Epithelial cell of proximal tubule (primary cell): ENCODE data around the gene INAFM2. TPM values are rescaled to one million over a fixed set of nuclear protein-coding genes. Genes with fewer than 3 reads are reported as not detected.

Source experiments
- DNase-seq: peaks from one replicate; pipeline ENCODE4 v3.0.0-alpha.2; 2011; ENCODE audit warnings: low read depth
- H3K4me3 ChIP-seq: 2 replicates; pipeline ENCODE4 v1.5.1; 2011; ENCODE audit warnings: low read depth, mild to moderate bottlenecking, low read length
- total RNA-seq: library from RNA; depleted of rRNA; stranded (reverse); fragments of >200 nt; gene quantifications from 2 replicates; pipeline ENCODE4 v1.2.3, GENCODE V29; 2015
- TF ChIP-seq, protein P1 (sequence below): conservative IDR thresholded peaks from 2 replicates; pipeline ENCODE4 v1.5.1; 2012; ENCODE audit warnings: low read depth, mild to moderate bottlenecking, low read length

The INAFM2 gene
- total RNA-seq, 1 donor from 2014 or later = 15.3 TPM

DNA sequence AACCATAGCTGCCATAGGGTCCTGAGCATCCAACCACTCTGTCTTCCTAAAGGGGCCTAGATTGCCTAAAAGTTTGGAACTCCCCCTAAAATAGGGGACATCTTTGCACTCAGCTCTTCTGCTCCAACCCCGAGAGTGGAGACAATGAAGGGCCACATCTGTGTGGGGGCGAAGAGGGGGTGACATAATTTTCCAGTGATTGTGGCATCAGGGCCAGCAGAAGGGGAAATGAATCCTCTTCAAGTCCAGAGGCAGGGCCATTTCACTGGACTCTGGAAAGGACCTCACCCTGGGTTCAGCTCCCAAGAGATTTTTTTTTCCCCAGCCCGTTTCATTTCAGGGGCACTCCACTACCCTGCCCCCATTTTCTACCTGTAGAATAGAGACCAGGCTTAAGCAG, 36.0 kb upstream of the INAFM2 start:
- no peak for DNase-seq
- TF ChIP-seq, protein P1, sequence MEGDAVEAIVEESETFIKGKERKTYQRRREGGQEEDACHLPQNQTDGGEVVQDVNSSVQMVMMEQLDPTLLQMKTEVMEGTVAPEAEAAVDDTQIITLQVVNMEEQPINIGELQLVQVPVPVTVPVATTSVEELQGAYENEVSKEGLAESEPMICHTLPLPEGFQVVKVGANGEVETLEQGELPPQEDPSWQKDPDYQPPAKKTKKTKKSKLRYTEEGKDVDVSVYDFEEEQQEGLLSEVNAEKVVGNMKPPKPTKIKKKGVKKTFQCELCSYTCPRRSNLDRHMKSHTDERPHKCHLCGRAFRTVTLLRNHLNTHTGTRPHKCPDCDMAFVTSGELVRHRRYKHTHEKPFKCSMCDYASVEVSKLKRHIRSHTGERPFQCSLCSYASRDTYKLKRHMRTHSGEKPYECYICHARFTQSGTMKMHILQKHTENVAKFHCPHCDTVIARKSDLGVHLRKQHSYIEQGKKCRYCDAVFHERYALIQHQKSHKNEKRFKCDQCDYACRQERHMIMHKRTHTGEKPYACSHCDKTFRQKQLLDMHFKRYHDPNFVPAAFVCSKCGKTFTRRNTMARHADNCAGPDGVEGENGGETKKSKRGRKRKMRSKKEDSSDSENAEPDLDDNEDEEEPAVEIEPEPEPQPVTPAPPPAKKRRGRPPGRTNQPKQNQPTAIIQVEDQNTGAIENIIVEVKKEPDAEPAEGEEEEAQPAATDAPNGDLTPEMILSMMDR = no peak
- no peak overlapping the region for H3K4me3 ChIP-seq

GRCh38 chr15:40287968-40288367, 35.5 kb upstream of the INAFM2 start:
- TF ChIP-seq, protein P1 = no peak
- no peak for DNase-seq
- H3K4me3 ChIP-seq = no peak overlapping the region

DNA sequence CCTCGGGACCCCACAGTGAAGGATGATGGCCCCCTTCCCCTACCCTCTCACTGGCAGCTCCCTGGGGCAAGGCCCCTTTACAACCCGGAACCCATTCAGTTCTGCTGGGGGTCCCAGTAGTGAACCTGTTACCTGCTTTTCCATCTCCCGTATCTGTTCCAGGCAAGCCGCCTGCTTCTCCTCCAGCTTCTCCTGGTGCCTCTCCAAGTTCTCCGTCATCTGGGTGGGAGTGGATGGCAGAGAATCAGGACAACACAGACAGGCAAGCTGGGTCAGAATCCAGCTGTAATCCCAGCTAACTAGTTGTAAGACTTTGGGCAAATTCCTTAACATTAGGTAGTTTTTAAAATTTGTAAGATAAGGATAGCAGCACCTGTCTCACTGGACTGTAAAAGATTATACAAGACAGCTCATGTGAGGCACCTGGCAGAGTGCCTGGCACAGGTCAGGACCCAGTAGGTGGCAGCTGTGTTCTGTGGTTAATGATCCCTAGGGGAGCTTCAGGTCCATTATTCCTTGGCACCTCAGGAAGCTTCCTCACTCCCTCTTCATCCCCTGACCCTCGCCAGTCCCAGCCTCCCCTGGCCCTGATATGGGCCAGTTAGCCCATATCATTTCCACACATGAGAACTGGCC, 34.2 kb upstream of the INAFM2 start:
- TF ChIP-seq, protein P1 = peak; percentile 24
- H3K4me3 ChIP-seq = no peak overlapping the region
- peak; percentile 46 for DNase-seq

GRCh38 chr15:40290545-40290917, 33.0 kb upstream of the INAFM2 start:
- no peak overlapping the region for H3K4me3 ChIP-seq
- no peak for DNase-seq
- TF ChIP-seq, protein P1 = no peak

DNA sequence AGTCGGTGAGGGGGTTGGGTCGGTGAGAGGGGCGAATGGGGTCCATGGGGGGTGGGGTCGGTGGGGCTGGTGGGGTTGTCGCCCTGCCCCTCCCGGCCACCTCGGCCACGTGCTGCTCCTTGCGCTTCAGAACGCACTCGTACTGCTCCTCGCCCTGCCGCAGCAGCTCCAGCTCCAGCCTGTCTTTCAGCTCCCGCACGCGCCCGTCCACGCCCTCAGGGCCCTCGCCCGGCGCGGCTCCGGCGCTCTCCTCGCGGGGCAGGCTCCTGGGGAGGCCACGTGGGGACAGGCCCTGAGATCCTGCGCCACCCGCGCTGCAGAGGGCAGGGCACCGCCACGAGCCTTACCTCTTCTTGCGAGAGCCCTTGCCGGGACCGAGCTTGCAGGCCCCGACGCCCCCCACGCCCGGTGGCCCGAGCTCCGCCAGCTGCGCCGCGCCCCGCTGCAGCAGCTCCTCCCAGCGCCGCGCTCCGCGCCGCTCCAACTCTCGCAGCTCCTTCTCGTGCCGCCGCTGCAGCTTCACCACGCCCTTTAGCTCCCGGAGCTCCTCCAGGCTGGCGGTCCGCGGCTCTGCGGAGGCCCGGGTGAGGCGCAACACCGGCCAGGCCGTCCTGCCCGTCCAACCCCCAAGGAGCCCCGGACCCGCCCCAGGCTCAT, 32.4 kb upstream of the INAFM2 start:
- DNase-seq = no peak
- peak overlapping the region; percentile 33 for H3K4me3 ChIP-seq
- TF ChIP-seq, protein P1 = no peak

GRCh38 chr15:40292246-40292645, 31.2 kb upstream of the INAFM2 start:
- DNase-seq = no peak
- H3K4me3 ChIP-seq = no peak overlapping the region
- TF ChIP-seq, protein P1 = no peak

- DNase-seq = no peak
- TF ChIP-seq, protein P1 = no peak
- H3K4me3 ChIP-seq = no peak overlapping the region
These were observed 30.5 kb upstream of the INAFM2 start for GRCh38 chr15:40293006-40293405.
